Stromal cell of bone marrow (primary cell): Measurements from ENCODE around the gene ZNF830.
"Not testable (repeated sequence)": the region's sequence is repeated elsewhere in the genome, so short reads cannot be mapped to it uniquely, and the experiment has no call there.

Source experiments
- DNase-seq: peaks from one replicate; pipeline ENCODE4 v3.0.0-alpha.2; 2012; ENCODE audit warnings: low read depth

ZNF830 gene

GRCh38 chr17:34961093-34961911, at the start of gene ZNF830, which contains the start of gene CCT6B:
Gene ZNF830, plus strand, starts transcription at chr17:34961540. Its CDS starts 27 bp downstream, at chr17:34961567.
Gene CCT6B, minus strand, starts transcription at chr17:34961460. Its CDS starts 67 bp downstream, at chr17:34961393.
- peak; percentile 95 for DNase-seq

- no peak for DNase-seq
Measured at GRCh38 chr17:34913001-34913400, 48.3 kb upstream of the ZNF830 start.

GRCh38 chr17:34916120-34916519, 45.2 kb upstream of the ZNF830 start:
- DNase-seq: no peak

- no peak for DNase-seq
Measured at GRCh38 chr17:34917381-34917780, 44.0 kb upstream of the ZNF830 start.

- DNase-seq: no peak
Measured at GRCh38 chr17:34920676-34921075, 40.7 kb upstream of the ZNF830 start.

GRCh38 chr17:34926661-34927060, 34.7 kb upstream of the ZNF830 start:
- no peak for DNase-seq

- no peak for DNase-seq
Measured at GRCh38 chr17:34930283-34930682, 31.1 kb upstream of the ZNF830 start.

GRCh38 chr17:34950780-34951179, 10.6 kb upstream of the ZNF830 start:
- not testable (repeated sequence) for DNase-seq

GRCh38 chr17:34958438-34958837, 2.9 kb upstream of the ZNF830 start:
- DNase-seq: no peak

- no peak for DNase-seq
Measured at GRCh38 chr17:34974179-34974578, 12.8 kb downstream of the ZNF830 start.

- no peak for DNase-seq
Measured at GRCh38 chr17:34974794-34975785, 13.8 kb downstream of the ZNF830 start.

GRCh38 chr17:34979153-34979552, 17.8 kb downstream of the ZNF830 start:
- DNase-seq: no peak

- DNase-seq: no peak
Measured at GRCh38 chr17:34979650-34980352, 18.5 kb downstream of the ZNF830 start.

- DNase-seq: peak; percentile 84
Measured at GRCh38 chr17:34980353-34980680, 19.0 kb downstream of the ZNF830 start, which contains the start of gene LIG3. Gene LIG3, plus strand, starts transcription at chr17:34980512. Its CDS starts 2,494 bp downstream, at chr17:34983006.

GRCh38 chr17:34980681-34981537, 19.6 kb downstream of the ZNF830 start:
- peak; percentile 77 for DNase-seq

GRCh38 chr17:34981538-34982241, 20.4 kb downstream of the ZNF830 start:
- no peak for DNase-seq

GRCh38 chr17:34987232-34987631, 25.9 kb downstream of the ZNF830 start:
- no peak for DNase-seq

- no peak for DNase-seq
Measured at GRCh38 chr17:34988644-34989043, 27.3 kb downstream of the ZNF830 start.

- DNase-seq: no peak
Measured at GRCh38 chr17:34989473-34989872, 28.1 kb downstream of the ZNF830 start.

GRCh38 chr17:34990921-34991365, 29.6 kb downstream of the ZNF830 start:
- DNase-seq: no peak
